Calu3 (cell line): ENCODE results near the gene STK40. TPM values are rescaled to one million over a fixed set of nuclear protein-coding genes. Genes with fewer than 3 reads are reported as not detected.

ENCODE experiments used
- BruUV-seq: library from RNA; stranded (reverse); fragments of 400-500 nt; replicated peaks from 2 replicates; lab custom pipeline; 2021; lab: Mats Ljungman, UMichigan
- CTCF ChIA-PET: fragments of 300-600 bp; sonication (Branson Sonifier 250); formaldehyde crosslinking; loops from one replicate; lab custom pipeline; 2022; ENCODE audit warnings: antibody characterized with exemption; lab: Charles Lee
- DNase-seq: peaks from one replicate; pipeline ENCODE4 v3.0.0; 2022
- H3K27ac Mint-ChIP-seq: one replicate; pipeline ENCODE4 v1.8.0; 2022; ENCODE audit warnings: mixed read lengths; ENCODE audit not compliant: unreplicated experiment
- H3K27me3 Mint-ChIP-seq: one replicate; pipeline ENCODE4 v1.8.0; 2022; ENCODE audit warnings: mixed read lengths; ENCODE audit not compliant: unreplicated experiment
- H3K36me3 Mint-ChIP-seq: one replicate; pipeline ENCODE4 v1.8.0; 2022; ENCODE audit warnings: mild to moderate bottlenecking, moderate library complexity, mixed read lengths; ENCODE audit not compliant: insufficient read depth, unreplicated experiment
- H3K4me1 Mint-ChIP-seq: one replicate; pipeline ENCODE4 v1.8.0; 2022; ENCODE audit warnings: mild to moderate bottlenecking, low read depth, mixed read lengths; ENCODE audit not compliant: unreplicated experiment
- H3K4me3 Mint-ChIP-seq: one replicate; pipeline ENCODE4 v1.8.0; 2022; ENCODE audit warnings: mild to moderate bottlenecking, low read depth, moderate library complexity, mixed read lengths; ENCODE audit not compliant: unreplicated experiment
- H3K9me3 Mint-ChIP-seq: one replicate; pipeline ENCODE4 v1.8.0; 2022; ENCODE audit warnings: low read depth, mixed read lengths; ENCODE audit not compliant: unreplicated experiment
- intact Hi-C: fragments of 100-400 bp; cut with micrococcal nuclease; formaldehyde crosslinking; loops from one replicate; pipeline ENCODE4 v1.10.0; 2022; ENCODE audit not compliant: unreplicated experiment
- total RNA-seq: library from RNA; stranded (reverse); gene quantifications from 2 replicates; pipeline ENCODE4 v1.2.3, GENCODE V29; 2022
- TF ChIP-seq, protein P1 (sequence below): fragments of 200-600 bp; IDR thresholded peaks from one replicate; pipeline ENCODE4 v1.8.0; 2022; ENCODE audit warnings: antibody characterized with exemption; ENCODE audit not compliant: unreplicated experiment

The STK40 gene
- total RNA-seq, 1 experiment from 2014 or later, result 44.5 TPM

DNA sequence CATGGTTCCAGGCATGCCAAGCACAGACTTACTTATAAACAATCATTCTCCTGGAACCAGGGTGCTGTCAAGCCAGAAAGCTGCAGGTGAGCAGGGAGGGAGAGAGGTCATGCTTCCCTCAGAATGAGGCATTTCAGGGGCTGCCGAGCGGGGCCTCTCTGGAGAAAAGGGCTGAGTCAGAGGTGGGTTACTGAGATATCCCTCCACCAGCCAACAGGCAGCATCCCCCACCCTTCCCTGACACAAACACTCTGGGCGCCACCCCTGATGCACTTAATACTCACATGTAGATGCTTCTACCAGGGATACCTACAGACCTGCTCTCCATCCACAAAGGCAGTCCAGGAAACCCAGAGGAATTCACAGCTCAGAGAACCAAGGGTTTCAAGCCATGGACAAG is 13.1 kb downstream of the STK40 start:
- H3K27ac Mint-ChIP-seq, result no peak overlapping the region
- CTCF ChIA-PET, result interaction anchor here (0.6 kb wide), 1 partner anchor 25 kb away, joined by 3 read pairs; no protein-coding TSS in a partner anchor
- no TSS peak for BruUV-seq
- peaks cover 36% of the 10 kb centered on the region for H3K4me1 Mint-ChIP-seq
- intact Hi-C loops, result no loop called here
- DNase-seq, result no peak
- peaks cover 52% of the 10 kb centered on the region for H3K36me3 Mint-ChIP-seq
- TF ChIP-seq, protein P1, sequence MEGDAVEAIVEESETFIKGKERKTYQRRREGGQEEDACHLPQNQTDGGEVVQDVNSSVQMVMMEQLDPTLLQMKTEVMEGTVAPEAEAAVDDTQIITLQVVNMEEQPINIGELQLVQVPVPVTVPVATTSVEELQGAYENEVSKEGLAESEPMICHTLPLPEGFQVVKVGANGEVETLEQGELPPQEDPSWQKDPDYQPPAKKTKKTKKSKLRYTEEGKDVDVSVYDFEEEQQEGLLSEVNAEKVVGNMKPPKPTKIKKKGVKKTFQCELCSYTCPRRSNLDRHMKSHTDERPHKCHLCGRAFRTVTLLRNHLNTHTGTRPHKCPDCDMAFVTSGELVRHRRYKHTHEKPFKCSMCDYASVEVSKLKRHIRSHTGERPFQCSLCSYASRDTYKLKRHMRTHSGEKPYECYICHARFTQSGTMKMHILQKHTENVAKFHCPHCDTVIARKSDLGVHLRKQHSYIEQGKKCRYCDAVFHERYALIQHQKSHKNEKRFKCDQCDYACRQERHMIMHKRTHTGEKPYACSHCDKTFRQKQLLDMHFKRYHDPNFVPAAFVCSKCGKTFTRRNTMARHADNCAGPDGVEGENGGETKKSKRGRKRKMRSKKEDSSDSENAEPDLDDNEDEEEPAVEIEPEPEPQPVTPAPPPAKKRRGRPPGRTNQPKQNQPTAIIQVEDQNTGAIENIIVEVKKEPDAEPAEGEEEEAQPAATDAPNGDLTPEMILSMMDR, result no peak
- H3K27me3 Mint-ChIP-seq, result no peaks in the 10 kb centered on the region
- H3K9me3 Mint-ChIP-seq, result no peaks in the 10 kb centered on the region
- no peak overlapping the region for H3K4me3 Mint-ChIP-seq

DNA sequence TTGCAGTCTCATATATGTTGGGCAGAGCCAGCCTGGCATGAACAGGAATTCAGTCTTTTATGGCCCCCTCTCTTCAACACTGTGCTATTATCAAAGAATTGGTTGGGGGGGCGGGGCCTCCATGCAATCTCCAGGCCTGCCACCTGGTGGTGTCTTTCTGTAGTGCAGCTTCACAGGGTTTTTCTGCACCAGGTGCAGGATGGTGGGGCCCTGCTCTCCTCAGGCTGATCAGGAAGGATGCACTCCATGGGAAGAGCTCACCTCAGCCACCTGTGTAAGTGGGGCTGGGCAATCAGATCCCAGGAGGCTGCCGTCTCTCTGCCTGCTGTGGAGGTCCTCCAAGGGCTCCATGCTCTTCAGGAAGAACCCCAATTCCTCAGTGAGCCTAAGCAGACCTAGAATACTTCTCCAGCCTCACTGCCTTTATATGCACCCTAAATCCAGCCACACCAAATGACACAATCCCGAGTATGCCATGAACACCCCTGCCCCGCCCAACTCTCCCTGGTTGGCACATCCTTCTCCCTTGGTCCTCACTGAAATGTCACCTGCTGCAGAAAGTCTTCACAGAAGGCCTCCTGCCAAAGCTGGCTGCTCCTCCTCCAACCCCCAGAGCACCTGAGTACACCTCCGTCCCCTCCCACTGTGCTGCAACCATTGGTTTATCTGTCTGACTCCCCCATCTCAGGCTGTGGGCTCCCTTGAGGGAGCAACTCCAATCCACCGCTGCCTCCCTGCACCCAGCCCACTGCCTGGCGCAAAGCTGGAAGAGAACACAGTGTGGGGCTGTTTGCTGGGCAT is 16.5 kb downstream of the STK40 start:
- TF ChIP-seq, protein P1, result peak; percentile 87
- intact Hi-C loops, result loop anchor here (2.0 kb wide), 2 partner anchors 18 to 26 kb away; no protein-coding TSS in a partner anchor
- Mint-ChIP-seq H3K9me3 (no peaks in the 10 kb centered on the region), H3K4me3 (no peak overlapping the region), H3K36me3 (peaks cover 56% of the 10 kb centered on the region), H3K27me3 (no peaks in the 10 kb centered on the region), H3K4me1 (peaks cover 28% of the 10 kb centered on the region), H3K27ac (peak overlapping the region; percentile 50)
- CTCF ChIA-PET, result interaction anchor here (0.5 to 3.1 kb wide), 10 partner anchors 13 to 235 kb away, joined by 3 to 29 read pairs (median 4); partner anchors contain the start of genes EVA1B and SH3D21
- no TSS peak for BruUV-seq
- peak; percentile 87 for DNase-seq

DNA sequence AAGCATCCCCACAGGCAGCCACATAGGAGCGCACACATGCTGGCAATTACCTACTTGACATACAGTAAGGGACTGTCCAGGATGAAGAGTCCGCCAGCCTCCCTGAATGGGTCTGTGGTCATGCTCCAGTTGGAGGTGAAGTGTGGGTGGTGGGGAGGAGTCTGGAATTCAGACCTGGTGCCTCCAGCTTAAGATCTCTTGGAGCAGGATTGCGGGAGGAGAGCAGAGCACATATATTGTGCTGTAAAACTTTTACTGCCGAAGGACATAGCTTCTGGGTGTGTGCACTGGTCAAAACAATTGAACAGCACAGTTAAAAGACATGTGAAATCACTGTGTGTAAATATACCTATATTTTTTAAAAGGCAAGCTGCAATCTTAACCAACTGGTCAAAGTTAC is 17.9 kb downstream of the STK40 start:
- CTCF ChIA-PET, result interaction anchor here (0.8 to 3.1 kb wide), 4 partner anchors 15 to 180 kb away, joined by 3 to 29 read pairs (median 8); no protein-coding TSS in a partner anchor
- H3K27me3 Mint-ChIP-seq, result no peaks in the 10 kb centered on the region
- no TSS peak for BruUV-seq
- intact Hi-C loops, result loop anchor here (2.0 kb wide), 2 partner anchors 17 to 25 kb away; no protein-coding TSS in a partner anchor
- peaks cover 52% of the 10 kb centered on the region for H3K36me3 Mint-ChIP-seq
- H3K9me3 Mint-ChIP-seq, result no peaks in the 10 kb centered on the region
- DNase-seq, result no peak
- peaks cover 19% of the 10 kb centered on the region for H3K4me1 Mint-ChIP-seq
- TF ChIP-seq, protein P1, result no peak
- no peak overlapping the region for H3K27ac Mint-ChIP-seq
- no peak overlapping the region for H3K4me3 Mint-ChIP-seq

DNA sequence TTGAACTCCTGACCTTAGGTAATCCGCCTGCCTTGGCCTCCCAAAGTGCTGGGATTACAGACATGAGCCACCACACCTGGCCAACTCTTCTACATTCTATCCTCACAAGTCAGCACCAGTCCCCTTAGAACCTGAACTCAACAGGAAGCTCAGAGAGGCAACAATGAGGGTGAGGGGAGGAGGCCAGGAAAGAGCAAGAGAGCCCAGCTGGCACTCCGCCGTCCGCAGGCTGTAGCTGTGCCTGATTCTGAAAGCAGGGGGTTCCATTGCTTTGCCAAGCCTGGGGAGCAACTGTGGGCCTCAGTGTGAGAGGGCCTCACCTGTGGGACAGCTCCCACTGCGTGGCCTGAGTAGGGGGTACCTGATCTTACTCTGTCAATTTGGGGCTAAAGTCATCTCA is 18.7 kb downstream of the STK40 start:
- TF ChIP-seq, protein P1, result no peak

More for the DNA sequence above, 18.7 kb downstream of the STK40 start:
- DNase-seq, result no peak
- BruUV-seq, result no TSS peak
- no peaks in the 10 kb centered on the region for H3K9me3 Mint-ChIP-seq
- H3K4me3 Mint-ChIP-seq, result no peak overlapping the region
- intact Hi-C loops, result no loop called here
- H3K27ac Mint-ChIP-seq, result no peak overlapping the region
- H3K4me1 Mint-ChIP-seq, result peaks cover 19% of the 10 kb centered on the region
- H3K36me3 Mint-ChIP-seq, result peaks cover 48% of the 10 kb centered on the region
- no peaks in the 10 kb centered on the region for H3K27me3 Mint-ChIP-seq
- CTCF ChIA-PET, result interaction anchor here (3.1 kb wide), 1 partner anchor 24 kb away, joined by 29 read pairs; no protein-coding TSS in a partner anchor
